Astrocyte (in vitro differentiated cells and primary cell): ENCODE measurements around the gene PHKG2. TPM values are rescaled to one million over a fixed set of nuclear protein-coding genes. Genes with fewer than 3 reads are reported as not detected.
A peak's percentile ranks its signal among the peaks of the same experiment; 100 is the strongest.

Source experiments
- DNase-seq: peaks from one replicate; pipeline ENCODE4 v3.0.0-alpha.2; 2010; ENCODE audit warnings: low read depth
- FAIRE-seq: peaks from 2 replicates; lab custom pipeline; 2011; peaks lifted over from hg19 to GRCh38; lab: Jason Lieb, UNC
- H2AFZ ChIP-seq: 2 replicates; pipeline ENCODE4 v1.6.0; 2012; ENCODE audit warnings: low read depth, low read length, inconsistent platforms
- H3K27ac ChIP-seq: 2 replicates; pipeline ENCODE4 v1.5.1; 2011; ENCODE audit warnings: low read depth, low read length, inconsistent platforms
- H3K27me3 ChIP-seq: 2 replicates; pipeline ENCODE4 v1.6.0; 2011; ENCODE audit warnings: low read length, inconsistent platforms; ENCODE audit not compliant: insufficient read depth
- H3K36me3 ChIP-seq: 2 replicates; pipeline ENCODE4 v1.5.1; 2011; ENCODE audit warnings: low read length, inconsistent platforms; ENCODE audit not compliant: insufficient read depth
- H3K4me1 ChIP-seq: 2 replicates; pipeline ENCODE4 v1.5.1; 2011; ENCODE audit warnings: low read length, inconsistent platforms; ENCODE audit not compliant: insufficient read depth
- H3K4me2 ChIP-seq: 2 replicates; pipeline ENCODE4 v1.6.0; 2012; ENCODE audit warnings: low read length, inconsistent platforms
- H3K4me3 ChIP-seq: 2 replicates; pipeline ENCODE4 v1.5.1; 2011; ENCODE audit warnings: low read depth, mild to moderate bottlenecking, low read length, inconsistent platforms; ENCODE audit not compliant: insufficient read depth
- H3K79me2 ChIP-seq: 2 replicates; pipeline ENCODE4 v1.6.0; 2012; ENCODE audit warnings: mild to moderate bottlenecking, low read length, inconsistent platforms; ENCODE audit not compliant: insufficient read depth
- H3K9ac ChIP-seq: 2 replicates; pipeline ENCODE4 v1.6.0; 2012; ENCODE audit warnings: mild to moderate bottlenecking, low read length, inconsistent platforms
- H3K9me3 ChIP-seq: 2 replicates; pipeline ENCODE4 v1.5.1; 2012; ENCODE audit warnings: low read depth, mild to moderate bottlenecking, low read length, inconsistent platforms; ENCODE audit not compliant: insufficient read depth
- H4K20me1 ChIP-seq: 2 replicates; pipeline ENCODE4 v1.6.0; 2012; ENCODE audit warnings: low read length, inconsistent platforms; ENCODE audit not compliant: insufficient read depth
- H3K27ac Mint-ChIP-seq: one replicate; pipeline ENCODE4 v1.8.0; 2021; ENCODE audit warnings: mild to moderate bottlenecking, mixed read lengths; ENCODE audit not compliant: unreplicated experiment
- H3K27me3 Mint-ChIP-seq: one replicate; pipeline ENCODE4 v1.8.0; 2021; ENCODE audit warnings: low read depth, mixed read lengths; ENCODE audit not compliant: unreplicated experiment
- H3K36me3 Mint-ChIP-seq: one replicate; pipeline ENCODE4 v1.8.0; 2021; ENCODE audit warnings: low read depth, mixed read lengths; ENCODE audit not compliant: unreplicated experiment
- H3K4me1 Mint-ChIP-seq: one replicate; pipeline ENCODE4 v1.8.0; 2021; ENCODE audit warnings: low read depth, mixed read lengths; ENCODE audit not compliant: unreplicated experiment
- H3K4me3 Mint-ChIP-seq: one replicate; pipeline ENCODE4 v1.8.0; 2021; ENCODE audit warnings: mild to moderate bottlenecking, moderate library complexity, mixed read lengths; ENCODE audit not compliant: unreplicated experiment
- H3K9me3 Mint-ChIP-seq: one replicate; pipeline ENCODE4 v1.8.0; 2021; ENCODE audit warnings: mild to moderate bottlenecking, mixed read lengths; ENCODE audit not compliant: unreplicated experiment
- CTCF ChIP-seq: IDR thresholded peaks from 2 replicates; pipeline ENCODE4 v1.5.1; 2011; ENCODE audit warnings: low read depth, mild to moderate bottlenecking, inconsistent platforms, low read length, moderate library complexity; ENCODE audit not compliant: insufficient read depth
- EZH2 ChIP-seq: IDR thresholded peaks from 2 replicates; pipeline ENCODE4 v1.6.1; 2012; ENCODE audit warnings: mild to moderate bottlenecking, low read length, inconsistent platforms; ENCODE audit not compliant: insufficient read depth
- total RNA-seq: library from RNA; stranded (reverse); gene quantifications from 2 replicates; pipeline ENCODE4 v1.2.1, GENCODE V29; 2021

PHKG2 gene
- total RNA-seq, 1 donor from 2014 or later: 34.2 TPM

GRCh38 chr16:30778549-30779244 is 30.5 kb downstream of the PHKG2 start:
- Mint-ChIP-seq H3K27ac (peak overlapping the region; percentile 12), H3K9me3 (no peaks in the 10 kb centered on the region), H3K4me1 (peaks cover 4% of the 10 kb centered on the region), H3K36me3 (peaks cover 7% of the 10 kb centered on the region), H3K4me3 (peak overlapping the region; percentile 1), H3K27me3 (no peaks in the 10 kb centered on the region)
- Histone ChIP-seq H3K4me2 (no peak overlapping the region), H3K4me1 (peaks cover 15% of the 10 kb centered on the region), H3K9ac (no peak overlapping the region), H2AFZ (no peak overlapping the region), H3K9me3 (no peaks in the 10 kb centered on the region), H3K36me3 (peaks cover 8% of the 10 kb centered on the region), H4K20me1 (peaks cover 26% of the 10 kb centered on the region), H3K27ac (no peak overlapping the region), H3K79me2 (peaks cover 20% of the 10 kb centered on the region), H3K4me3 (no peak overlapping the region), H3K27me3 (no peaks in the 10 kb centered on the region)
- TF ChIP-seq EZH2 (no peak), CTCF (no peak)
- DNase-seq: no peak
- no peak for FAIRE-seq

- Mint-ChIP-seq H3K36me3 (peaks cover 7% of the 10 kb centered on the region), H3K4me3 (no peak overlapping the region), H3K27me3 (no peaks in the 10 kb centered on the region), H3K27ac (peak overlapping the region; percentile 69), H3K9me3 (no peaks in the 10 kb centered on the region), H3K4me1 (peaks cover 4% of the 10 kb centered on the region)
- Histone ChIP-seq H3K9me3 (no peaks in the 10 kb centered on the region), H3K27me3 (no peaks in the 10 kb centered on the region), H3K4me2 (no peak overlapping the region), H3K9ac (no peak overlapping the region), H3K4me1 (peaks cover 15% of the 10 kb centered on the region), H3K36me3 (peaks cover 3% of the 10 kb centered on the region), H3K79me2 (peaks cover 25% of the 10 kb centered on the region), H3K27ac (no peak overlapping the region), H2AFZ (no peak overlapping the region), H3K4me3 (no peak overlapping the region), H4K20me1 (peaks cover 26% of the 10 kb centered on the region)
- TF ChIP-seq EZH2 (no peak), CTCF (no peak)
- FAIRE-seq (no peak), DNase-seq (no peak)
Measured at GRCh38 chr16:30779596-30779995, 31.4 kb downstream of the PHKG2 start.

- Histone ChIP-seq H3K9me3 (no peaks in the 10 kb centered on the region), H3K27ac (no peak overlapping the region), H3K9ac (no peak overlapping the region), H3K4me3 (no peak overlapping the region), H3K4me2 (no peak overlapping the region), H3K4me1 (peaks cover 13% of the 10 kb centered on the region), H3K27me3 (no peaks in the 10 kb centered on the region), H3K79me2 (peaks cover 30% of the 10 kb centered on the region), H2AFZ (no peak overlapping the region), H3K36me3 (peaks cover 3% of the 10 kb centered on the region), H4K20me1 (peaks cover 29% of the 10 kb centered on the region)
- no peak for FAIRE-seq
- DNase-seq: no peak
- H3K4me1 Mint-ChIP-seq: peaks cover 6% of the 10 kb centered on the region
- TF ChIP-seq CTCF (no peak), EZH2 (no peak)
- no peaks in the 10 kb centered on the region for H3K9me3 Mint-ChIP-seq
- H3K4me3 Mint-ChIP-seq: no peak overlapping the region
- H3K36me3 Mint-ChIP-seq: peaks cover 7% of the 10 kb centered on the region
- peak overlapping the region; percentile 69 for H3K27ac Mint-ChIP-seq
- no peaks in the 10 kb centered on the region for H3K27me3 Mint-ChIP-seq
Measured at GRCh38 chr16:30780021-30780420, 31.8 kb downstream of the PHKG2 start.
